HepG2 (cell line): ENCODE measurements around the gene NPHP4. TPM values are rescaled to one million over a fixed set of nuclear protein-coding genes. Genes with fewer than 3 reads are reported as not detected.

Experiments
- ATAC-seq: fragments of 200-7000 bp; cut with Tn5 transposase; 3 replicates; pipeline ENCODE4 v1.9.1; 2020; ENCODE audit warnings: mild to moderate bottlenecking, moderate library complexity
- BruUV-seq: library from RNA; stranded (reverse); fragments of 400-500 nt; replicated peaks from 2 replicates; lab custom pipeline; 2021; lab: Mats Ljungman, UMichigan
- CTCF ChIA-PET: fragments of 300-600 bp; formaldehyde crosslinking; extraction: SDS; loops from one replicate; lab custom pipeline; 2021; ENCODE audit warnings: low total read pairs, inconsistent platforms, low intra/inter-chr PET ratio; lab: Yijun Ruan, JAX
- POLR2A ChIA-PET: fragments of 350-600 bp; sonication (Branson Sonifier 250); formaldehyde crosslinking; loops from one replicate; lab custom pipeline; 2020; ENCODE audit warnings: antibody characterized with exemption, inconsistent platforms; lab: Yijun Ruan, JAX
- DNase-seq: peaks from one replicate; pipeline ENCODE4 v3.0.0-alpha.2; 2015; ENCODE audit warnings: low spot score
- FAIRE-seq: peaks from 3 replicates; lab custom pipeline; 2011; peaks lifted over from hg19 to GRCh38; lab: Jason Lieb, UNC
- H2AFZ ChIP-seq: one replicate; pipeline ENCODE4 v1.6.1; 2011; ENCODE audit warnings: low read length, inconsistent platforms
- H3K27ac ChIP-seq: fragments of 300-600 bp; 3 replicates; pipeline ENCODE4 v1.8.0; 2011; ENCODE audit warnings: mixed run types, mild to moderate bottlenecking, mixed read lengths, low read length, inconsistent platforms; ENCODE audit not compliant: insufficient read depth; ENCODE audit errors: extremely low read length
- H3K27me3 ChIP-seq, 2 experiments: fragments of 200-600 bp in 1 of 2; 2 replicates in 1 of 2; 3 replicates in 1 of 2; pipeline versions ENCODE4 v1.6.0 to v1.8.0; 2011; ENCODE audit warnings: low read length in 2 of 2, mild to moderate bottlenecking in 2 of 2, moderate library complexity in 2 of 2, inconsistent platforms in 1 of 2; ENCODE audit not compliant: insufficient read depth in 2 of 2, control insufficient read depth in 1 of 2
- H3K36me3 ChIP-seq, 2 experiments: fragments of 200-600 bp in 1 of 2; replicated peaks in 1 of 2; 2 replicates in 1 of 2; 3 replicates in 1 of 2; pipeline versions ENCODE4 v1.5.1 to v1.8.0; 2011; ENCODE audit warnings: low read length in 2 of 2, inconsistent platforms in 1 of 2; ENCODE audit not compliant: insufficient read depth in 2 of 2, control insufficient read depth in 1 of 2
- H3K4me1 ChIP-seq: 2 replicates; pipeline ENCODE4 v1.5.1; 2012; ENCODE audit warnings: low read length, inconsistent platforms; ENCODE audit not compliant: insufficient read depth
- H3K4me2 ChIP-seq: 2 replicates; pipeline ENCODE4 v1.6.0; 2011; ENCODE audit warnings: low read depth, low read length, inconsistent platforms
- H3K4me3 ChIP-seq, 3 experiments: fragments of 200-600 bp in 1 of 3; sonication (generic), shearing (Covaris generic) in 1 of 3; replicated peaks in 1 of 3; 2 replicates each; pipeline ENCODE4 v1.5.1; 2011 to 2016; ENCODE audit warnings: low read length in 3 of 3, inconsistent platforms in 2 of 3, low read depth in 2 of 3, mild to moderate bottlenecking in 2 of 3, control low read depth in 1 of 3, mixed read lengths in 1 of 3; ENCODE audit not compliant: insufficient read depth in 1 of 3
- H3K79me2 ChIP-seq: one replicate; pipeline ENCODE4 v1.6.1; 2011; ENCODE audit warnings: low read length, inconsistent platforms; ENCODE audit not compliant: insufficient read depth
- H3K9ac ChIP-seq: 2 replicates; pipeline ENCODE4 v1.6.0; 2011; ENCODE audit warnings: mild to moderate bottlenecking, low read depth, low read length, inconsistent platforms; ENCODE audit not compliant: insufficient read depth
- H3K9me3 ChIP-seq: 2 replicates; pipeline ENCODE4 v1.5.1; 2012; ENCODE audit warnings: mild to moderate bottlenecking, low read length
- H4K20me1 ChIP-seq: 2 replicates; pipeline ENCODE4 v1.6.0; 2011; ENCODE audit warnings: inconsistent platforms, mild to moderate bottlenecking, low read length, moderate library complexity; ENCODE audit not compliant: insufficient read depth
- ETS1 ChIP-seq: sonication (generic); formaldehyde crosslinking; IDR thresholded peaks from 2 replicates; pipeline ENCODE4 v1.4.0; 2020; ENCODE audit warnings: missing genetic modification reagents
- HDAC6 ChIP-seq: fragments of 200-600 bp; sonication (generic); IDR thresholded peaks from 2 replicates; pipeline ENCODE4 v1.7.0; 2017; ENCODE audit warnings: mild to moderate bottlenecking, antibody characterized with exemption, low read length, low read depth
- HMGA1 ChIP-seq: sonication (generic); formaldehyde crosslinking; conservative IDR thresholded peaks from 2 replicates; pipeline ENCODE4 v1.4.0; 2020; ENCODE audit warnings: missing genetic modification reagents
- MEIS2 ChIP-seq: sonication (generic); formaldehyde crosslinking; IDR thresholded peaks from 2 replicates; pipeline ENCODE4 v1.9.0; 2021; ENCODE audit warnings: mild to moderate bottlenecking, missing genetic modification reagents
- RBM22 ChIP-seq: fragments of 200-400 bp; formaldehyde crosslinking; optimal IDR thresholded peaks from 2 replicates; pipeline ENCODE3; 2017; ENCODE audit warnings: mild to moderate bottlenecking, low read length, moderate library complexity
- TAF15 ChIP-seq: fragments of 200-400 bp; formaldehyde crosslinking; IDR thresholded peaks from one replicate; pipeline ENCODE4 v1.6.1; 2018; ENCODE audit warnings: mild to moderate bottlenecking, low read depth, low read length; ENCODE audit not compliant: poor library complexity, severe bottlenecking
- ZC3H4 ChIP-seq: sonication (generic); formaldehyde crosslinking; IDR thresholded peaks from 2 replicates; pipeline ENCODE4 v1.4.0; 2020; ENCODE audit warnings: missing genetic modification reagents, borderline replicate concordance
- ZFAT ChIP-seq: sonication (generic); formaldehyde crosslinking; conservative IDR thresholded peaks from 2 replicates; pipeline ENCODE4 v1.8.1; 2023; ENCODE audit warnings: missing genetic modification reagents, inconsistent platforms
- ZNF318 ChIP-seq: sonication (generic); formaldehyde crosslinking; IDR thresholded peaks from 2 replicates; pipeline ENCODE4 v1.4.0; 2020; ENCODE audit warnings: mild to moderate bottlenecking, missing genetic modification reagents
- ZNF597 ChIP-seq: sonication (generic); formaldehyde crosslinking; IDR thresholded peaks from 2 replicates; pipeline ENCODE4 v1.5.0; 2020; ENCODE audit warnings: missing genetic modification reagents
- ZNF691 ChIP-seq: sonication (generic); formaldehyde crosslinking; IDR thresholded peaks from 2 replicates; pipeline ENCODE4 v1.4.0; 2020; ENCODE audit warnings: missing genetic modification reagents, low read depth, mild to moderate bottlenecking, borderline replicate concordance
- WGBS: methylation state at CpG from one replicate; pipeline ENCODE4 v1.1.6; 2017; ENCODE audit warnings: low lambda C conversion rate; 5-methylcytosine and 5-hydroxymethylcytosine counted together
- in situ Hi-C: cut with HindIII; loops from 2 replicates; pipeline ENCODE4 v1.10.0; 2017; ENCODE audit warnings: low pct_unique_long_range_greater_than_20kb; ENCODE audit not compliant: extremely low pct_ligation_motif_present
- intact Hi-C: fragments of 100-400 bp; cut with micrococcal nuclease; formaldehyde crosslinking; loops from one replicate; pipeline ENCODE4 v1.10.0; 2022; ENCODE audit not compliant: unreplicated experiment
- polyA plus RNA-seq, 8 experiments: library from polyadenylated mRNA; depleted of rRNA in 3 of 8; stranded (reverse) in 7 of 8; unstranded in 1 of 8; fragments of >200 nt; fragmentation: Illumina TruSeq in 4 of 8; extraction: Trizol in 4 of 8; gene quantifications; 2 replicates each; pipeline versions ENCODE4 v1.2.1 to v1.2.3, GENCODE V29; 2011 to 2016; ENCODE audit warnings: low read depth in 4 of 8, missing spikeins in 1 of 8, mixed read lengths in 1 of 8; ENCODE audit not compliant: insufficient read depth in 1 of 8
- total RNA-seq, 5 experiments: library from RNA; depleted of rRNA; stranded (reverse); fragments of >200 nt; fragmentation: Illumina TruSeq; extraction: Trizol; gene quantifications; 2 replicates each; pipeline ENCODE4 v1.2.3, GENCODE V29; 2016; ENCODE audit warnings: low read depth in 1 of 5

NPHP4 gene
- total and polyA plus RNA-seq, 2 of the 13 experiments (the other 11 are each of a cell fraction or from before 2014, with no cell fraction given), result 4.4 to 6.8 TPM

GRCh38 chr1:5815211-5815610 lies 177.0 kb downstream of the NPHP4 start (continued):
- no peak for TF ChIP-seq ZNF318 (CRISPR knock-in tag)

GRCh38 chr1:5814046-5814619 lies 178.1 kb downstream of the NPHP4 start:
- no peaks in the 10 kb centered on the region for H3K36me3 ChIP-seq
- ChIA-PET CTCF (no interaction called here), POLR2A (no interaction called here)
- ATAC-seq, result no peak
- H3K9ac ChIP-seq, result no peak overlapping the region
- intact Hi-C loops, result no loop called here
- H3K9me3 ChIP-seq, result no peaks in the 10 kb centered on the region
- BruUV-seq, result no TSS peak
- in situ Hi-C loops, result no loop called here
- 33% methylated on average over 14 of the region's 25 CpGs for WGBS
- H3K79me2 ChIP-seq, result no peaks in the 10 kb centered on the region
- H3K4me1 ChIP-seq, result no peaks in the 10 kb centered on the region
- H4K20me1 ChIP-seq, result 0 out of 2 replicates have a peak, but pooled peaks cover 3% of the 10 kb centered on the region
- H3K27me3 ChIP-seq, result peaks cover 4 to 23% of the 10 kb centered on the region in 2 experiments; a peak in 3 of 5 replicates
- no peak overlapping the region for H2AFZ ChIP-seq
- no peak overlapping the region for H3K4me3 ChIP-seq
- no peak for DNase-seq
- no peak overlapping the region for H3K4me2 ChIP-seq
- no peak for FAIRE-seq
- H3K27ac ChIP-seq, result no peak overlapping the region
- TF ChIP-seq ZFAT (CRISPR knock-in tag) (no peak), ZNF691 (CRISPR knock-in tag) (no peak), ETS1 (CRISPR knock-in tag) (no peak), HMGA1 (CRISPR knock-in tag) (no peak), TAF15 (no peak), ZNF597 (CRISPR knock-in tag) (no peak), ZC3H4 (no peak), HDAC6 (no peak), RBM22 (no peak), MEIS2 (CRISPR knock-in tag) (no peak)
